ENCODE data around the gene PTH1R. TPM values are rescaled to one million over a fixed set of nuclear protein-coding genes. Genes with fewer than 3 reads are reported as not detected.
A peak's percentile ranks its signal among the peaks of the same experiment; 100 is the strongest.

Gene PTH1R
- total RNA-seq, 1 donor from 2014 or later: 14.5 TPM

DNA sequence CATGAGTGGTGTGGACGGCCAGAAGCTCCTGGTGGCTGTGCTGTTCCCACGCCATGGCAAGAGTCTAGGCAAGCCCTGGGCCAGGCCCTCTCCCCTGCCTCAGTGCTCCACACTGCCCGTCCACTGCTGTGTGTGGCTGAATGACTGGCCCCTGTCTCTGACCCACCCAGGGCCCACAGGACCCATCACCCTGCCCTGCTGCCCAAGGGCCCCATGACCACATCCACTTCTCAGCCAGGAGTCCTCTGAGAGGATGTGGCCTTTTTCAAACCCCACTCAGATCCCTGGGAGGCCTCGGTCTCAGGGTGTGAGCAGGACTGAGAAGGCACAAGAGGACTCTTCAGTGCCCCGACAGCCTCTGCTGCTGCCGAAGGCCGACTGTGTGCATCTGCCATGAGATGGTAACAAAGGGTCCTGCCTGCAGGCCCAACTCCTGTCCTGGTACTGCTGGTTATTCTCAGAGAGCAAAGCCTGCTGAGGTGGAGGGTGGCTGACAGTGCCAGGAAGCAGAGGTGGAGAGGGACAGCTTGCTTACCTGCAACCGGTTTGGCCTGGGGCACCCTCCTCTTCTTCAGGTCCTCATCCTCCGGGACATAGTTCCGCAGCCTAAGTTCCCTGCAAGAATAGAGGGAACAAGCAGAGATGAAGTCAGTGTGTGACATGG is 47.5 kb downstream of the PTH1R start:
- H3K27ac ChIP-seq: peak overlapping the region; percentile 78
- intact Hi-C loops (cut with DNase I): no loop called here
- H3K36me3 ChIP-seq: peaks cover 66% of the 10 kb centered on the region
- no peak overlapping the region for H3K4me3 ChIP-seq
- H3K27me3 ChIP-seq (ENCODE audit: low read depth): no peaks in the 10 kb centered on the region
- H3K4me1 ChIP-seq: peaks cover 59% of the 10 kb centered on the region
- TF ChIP-seq, protein P1, sequence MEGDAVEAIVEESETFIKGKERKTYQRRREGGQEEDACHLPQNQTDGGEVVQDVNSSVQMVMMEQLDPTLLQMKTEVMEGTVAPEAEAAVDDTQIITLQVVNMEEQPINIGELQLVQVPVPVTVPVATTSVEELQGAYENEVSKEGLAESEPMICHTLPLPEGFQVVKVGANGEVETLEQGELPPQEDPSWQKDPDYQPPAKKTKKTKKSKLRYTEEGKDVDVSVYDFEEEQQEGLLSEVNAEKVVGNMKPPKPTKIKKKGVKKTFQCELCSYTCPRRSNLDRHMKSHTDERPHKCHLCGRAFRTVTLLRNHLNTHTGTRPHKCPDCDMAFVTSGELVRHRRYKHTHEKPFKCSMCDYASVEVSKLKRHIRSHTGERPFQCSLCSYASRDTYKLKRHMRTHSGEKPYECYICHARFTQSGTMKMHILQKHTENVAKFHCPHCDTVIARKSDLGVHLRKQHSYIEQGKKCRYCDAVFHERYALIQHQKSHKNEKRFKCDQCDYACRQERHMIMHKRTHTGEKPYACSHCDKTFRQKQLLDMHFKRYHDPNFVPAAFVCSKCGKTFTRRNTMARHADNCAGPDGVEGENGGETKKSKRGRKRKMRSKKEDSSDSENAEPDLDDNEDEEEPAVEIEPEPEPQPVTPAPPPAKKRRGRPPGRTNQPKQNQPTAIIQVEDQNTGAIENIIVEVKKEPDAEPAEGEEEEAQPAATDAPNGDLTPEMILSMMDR (IDR thresholded peaks at IDR 0.05): no peak
- DNase-seq: peak; percentile 44
- H3K9me3 ChIP-seq: no peaks in the 10 kb centered on the region
- ATAC-seq: no peak

DNA sequence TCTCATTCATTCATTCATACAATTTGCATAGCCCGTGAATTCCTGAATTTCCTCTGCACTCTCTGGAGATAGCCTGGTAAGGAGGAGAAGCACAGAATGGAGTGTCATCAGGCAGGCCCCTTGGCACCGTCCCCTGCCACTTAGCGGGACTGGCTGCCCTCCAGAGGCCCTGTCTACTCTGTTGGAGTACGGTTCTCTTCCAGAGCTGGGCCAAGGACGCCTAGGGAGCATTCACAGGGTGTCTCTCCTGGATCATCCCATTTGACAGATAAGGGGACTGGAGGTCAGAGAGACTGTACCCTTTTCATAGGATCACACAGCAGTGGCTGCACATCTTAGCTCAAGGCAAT is 48.0 kb downstream of the PTH1R start:
- Histone ChIP-seq H3K9me3 (no peaks in the 10 kb centered on the region), H3K4me3 (no peak overlapping the region), H3K27ac (peak overlapping the region; percentile 78), H3K36me3 (peaks cover 61% of the 10 kb centered on the region), H3K4me1 (peaks cover 64% of the 10 kb centered on the region), H3K27me3 (ENCODE audit: low read depth) (no peaks in the 10 kb centered on the region)
- DNase-seq (peak; percentile 47), ATAC-seq (peak in 1 of 2 donors; percentile 5)
- TF ChIP-seq, protein P1 (IDR thresholded peaks at IDR 0.05): no peak
- intact Hi-C loops (cut with DNase I): no loop called here

DNA sequence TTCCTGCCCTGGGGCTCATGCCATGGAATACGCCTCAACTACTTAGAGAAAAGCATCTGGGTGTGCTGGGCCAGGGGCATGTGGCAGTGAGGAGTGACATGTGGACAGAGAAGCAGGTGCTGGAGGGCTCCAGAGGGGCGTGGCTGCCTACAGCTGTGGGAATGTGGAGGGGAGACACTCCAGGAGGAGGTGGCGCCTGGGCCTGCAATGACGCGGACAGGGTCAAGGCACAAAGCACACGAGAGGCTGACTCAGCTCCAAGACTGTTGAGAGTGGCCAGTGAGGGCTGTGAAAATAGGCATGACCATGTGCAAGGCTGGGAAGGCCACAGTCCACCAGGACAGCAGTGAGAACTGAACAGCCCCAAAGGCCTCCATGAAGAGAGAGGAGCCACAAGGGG is 48.5 kb downstream of the PTH1R start:
- Histone ChIP-seq H3K4me1 (peaks cover 69% of the 10 kb centered on the region), H3K27ac (peak overlapping the region; percentile 78), H3K4me3 (no peak overlapping the region), H3K36me3 (peaks cover 57% of the 10 kb centered on the region), H3K9me3 (no peaks in the 10 kb centered on the region), H3K27me3 (ENCODE audit: low read depth) (no peaks in the 10 kb centered on the region)
- DNase-seq: peak; percentile 80
- intact Hi-C loops (cut with DNase I): no loop called here
- peak; percentile 52 to 79 for ATAC-seq
- TF ChIP-seq, protein P1 (IDR thresholded peaks at IDR 0.05): no peak

DNA sequence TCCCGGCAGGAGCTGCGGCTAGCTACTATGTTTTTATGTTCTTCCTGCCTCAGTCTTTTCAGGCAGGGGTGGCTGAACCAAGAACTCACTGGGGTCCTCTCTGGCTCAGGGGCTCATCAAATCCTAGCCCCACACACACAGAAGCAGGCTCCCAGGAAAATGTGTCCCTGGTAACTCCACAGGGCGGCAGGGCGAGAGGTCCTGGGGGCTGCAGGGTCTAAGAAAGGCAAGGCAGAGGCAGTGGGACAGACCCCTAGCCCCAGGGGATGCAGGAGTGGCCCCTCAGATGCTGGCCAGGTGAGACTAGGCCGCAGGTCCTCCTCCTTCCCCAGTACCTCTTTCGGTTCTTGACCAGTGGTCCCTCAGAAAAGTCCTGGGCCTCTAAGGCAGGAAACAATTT is 48.9 kb downstream of the PTH1R start:
- Histone ChIP-seq H3K27me3 (ENCODE audit: low read depth) (no peaks in the 10 kb centered on the region), H3K9me3 (no peaks in the 10 kb centered on the region), H3K4me1 (peaks cover 73% of the 10 kb centered on the region), H3K36me3 (peaks cover 53% of the 10 kb centered on the region), H3K27ac (peak overlapping the region; percentile 78), H3K4me3 (no peak overlapping the region)
- intact Hi-C loops (cut with DNase I): no loop called here
- DNase-seq (peak; percentile 42), ATAC-seq (no peak)
- TF ChIP-seq, protein P1 (IDR thresholded peaks at IDR 0.05): no peak

DNA sequence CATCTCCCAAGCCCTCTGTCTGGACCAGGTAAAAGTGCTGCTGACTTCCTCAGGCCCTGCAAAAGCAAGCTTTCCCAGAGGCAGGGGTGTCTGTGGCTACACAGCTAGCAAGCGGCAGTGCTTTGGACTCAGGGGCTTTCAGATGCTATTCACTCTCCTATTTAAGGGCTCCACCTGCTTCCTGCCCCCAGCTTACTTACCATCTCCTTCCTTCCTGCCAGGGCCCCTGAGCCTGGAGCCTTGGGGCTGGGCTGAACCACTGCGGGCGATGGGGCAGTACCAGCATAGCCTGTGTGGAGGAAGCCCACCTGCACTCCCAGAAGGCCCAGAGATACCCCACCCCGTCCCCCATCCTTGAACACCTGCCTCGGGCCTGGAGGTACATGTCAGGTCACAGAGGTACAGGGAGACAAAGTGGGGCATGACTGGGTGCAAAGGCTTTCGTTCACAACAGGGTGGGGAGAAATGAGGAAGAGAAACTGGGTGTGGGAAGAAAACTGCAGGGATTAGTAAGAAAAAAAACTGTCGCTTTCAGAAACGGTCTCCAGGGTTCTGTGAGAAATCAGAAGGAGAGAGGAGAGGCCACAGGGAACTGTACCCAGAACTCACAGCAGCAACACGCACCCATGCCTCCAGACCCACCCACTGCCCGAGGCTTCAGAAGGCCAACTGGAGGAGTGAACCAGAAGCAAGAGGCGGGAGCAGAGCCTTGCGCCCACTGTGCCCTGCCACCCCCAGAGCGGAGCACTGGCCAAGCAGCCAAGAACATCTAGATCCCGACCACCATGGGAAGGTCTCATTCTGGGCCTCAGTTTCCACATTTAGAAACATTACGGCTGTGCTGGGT is 49.6 kb downstream of the PTH1R start:
- peak; percentile 68 for DNase-seq
- no peaks in the 10 kb centered on the region for H3K27me3 ChIP-seq (ENCODE audit: low read depth)
- ATAC-seq: peak in 1 of 2 donors; percentile 26
- peaks cover 80% of the 10 kb centered on the region for H3K4me1 ChIP-seq
- intact Hi-C loops (cut with DNase I): no loop called here
- peak overlapping the region; percentile 78 for H3K27ac ChIP-seq
- H3K4me3 ChIP-seq: no peak overlapping the region
- TF ChIP-seq, protein P1 (IDR thresholded peaks at IDR 0.05): no peak
- no peaks in the 10 kb centered on the region for H3K9me3 ChIP-seq
- H3K36me3 ChIP-seq: peaks cover 46% of the 10 kb centered on the region
